HuH-7 (cell line): ENCODE results near the gene ELF1.
"Not testable (repeated sequence)": the region's sequence is repeated elsewhere in the genome, so short reads cannot be mapped to it uniquely, and the experiment has no call there.

Experiments used
- DNase-seq: peaks from one replicate; pipeline ENCODE4 v3.0.0; 2011; ENCODE audit warnings: low spot score

Gene ELF1

DNA sequence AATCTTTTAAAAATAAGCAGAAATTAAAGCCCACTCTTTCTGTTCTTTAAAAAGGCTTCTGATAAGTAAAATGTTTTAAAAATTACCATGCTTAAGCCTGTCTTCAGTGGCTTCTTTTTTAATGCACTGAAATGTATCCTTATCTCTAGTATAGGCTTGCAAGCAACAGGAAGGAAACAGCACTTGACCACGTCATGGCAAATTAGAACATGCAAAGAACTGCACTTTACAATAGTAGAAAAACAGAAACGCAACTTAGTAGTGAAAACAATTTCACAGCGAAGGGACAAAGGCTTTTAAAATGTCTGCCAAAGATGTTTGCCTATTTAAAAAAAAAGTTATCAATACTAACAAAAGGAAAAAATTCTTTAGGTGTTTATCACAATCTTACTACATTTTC is 36.3 kb downstream of the ELF1 start:
- DNase-seq: no peak

DNA sequence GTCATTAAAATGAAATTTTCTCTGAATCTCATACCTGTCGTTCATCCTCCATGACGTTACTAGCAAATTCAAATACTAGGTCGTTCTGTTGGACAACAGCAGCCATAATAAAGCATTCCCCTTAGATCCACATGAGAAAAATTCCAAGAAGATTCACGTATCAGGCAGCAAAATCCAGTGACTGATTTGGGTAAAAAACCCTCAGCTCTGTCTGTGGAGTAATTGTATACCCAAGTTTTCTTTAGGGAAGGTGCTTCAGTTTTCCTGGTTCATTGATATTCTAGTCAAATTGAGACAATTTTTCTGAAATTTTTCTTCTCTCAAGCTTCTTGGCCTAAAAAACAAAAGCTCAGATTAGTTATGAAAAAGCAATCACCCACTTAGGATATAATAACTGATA is 37.2 kb downstream of the ELF1 start:
- DNase-seq: no peak

DNA sequence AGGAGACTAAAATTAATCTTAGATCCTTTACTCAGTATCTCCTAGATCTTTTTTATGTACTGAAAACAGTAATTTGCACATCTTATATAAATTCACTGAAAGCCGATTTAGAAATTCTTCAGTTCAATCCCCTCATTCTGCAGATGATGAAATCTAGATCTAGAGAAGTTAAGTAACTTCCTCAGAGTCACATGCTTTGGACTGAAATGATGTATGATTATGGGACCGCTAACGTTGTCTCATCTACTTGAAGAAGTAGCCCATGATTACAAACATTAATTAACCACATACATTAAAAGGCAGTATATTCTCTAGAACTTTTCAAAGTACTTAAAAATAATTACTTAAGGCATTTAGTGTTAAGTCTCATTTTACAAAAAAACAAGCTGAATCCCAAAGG is 37.8 kb downstream of the ELF1 start:
- no peak for DNase-seq

DNA sequence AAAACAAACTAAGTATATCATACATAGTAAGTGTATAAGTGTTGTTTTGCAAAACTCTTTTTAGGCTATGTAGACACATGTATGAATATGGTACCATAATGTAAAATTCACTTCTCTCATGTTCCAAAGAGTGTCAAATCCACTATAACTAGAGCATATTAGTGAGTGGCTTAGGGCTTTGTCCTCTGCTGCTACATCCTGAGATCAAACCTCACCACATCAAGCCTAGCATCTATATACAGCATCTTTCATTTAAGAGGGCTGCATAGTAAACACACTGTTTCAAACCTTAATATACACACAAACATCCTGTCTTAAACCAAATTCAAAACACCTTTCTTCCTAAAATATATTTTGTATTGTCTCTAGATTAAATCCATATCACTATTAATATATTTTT is 38.7 kb downstream of the ELF1 start:
- no peak for DNase-seq

DNA sequence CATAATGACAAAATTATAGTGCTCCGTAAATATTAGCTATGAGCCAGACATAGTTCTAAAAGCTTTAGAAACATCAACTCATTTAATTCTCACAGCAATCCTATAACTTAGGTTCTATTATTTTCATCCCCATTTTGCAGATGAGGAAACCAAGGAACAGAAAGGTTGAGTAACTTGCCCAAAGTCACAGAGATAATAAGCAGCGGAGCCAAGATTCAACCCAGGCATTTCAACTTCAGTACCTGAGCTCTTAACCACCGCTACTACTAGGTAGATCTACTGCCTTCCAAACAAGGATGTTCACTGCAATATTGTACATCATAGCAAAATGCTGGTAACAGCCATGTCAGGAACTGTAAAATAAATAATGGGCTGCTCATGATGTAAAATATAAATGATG is 39.9 kb downstream of the ELF1 start:
- no peak for DNase-seq

DNA sequence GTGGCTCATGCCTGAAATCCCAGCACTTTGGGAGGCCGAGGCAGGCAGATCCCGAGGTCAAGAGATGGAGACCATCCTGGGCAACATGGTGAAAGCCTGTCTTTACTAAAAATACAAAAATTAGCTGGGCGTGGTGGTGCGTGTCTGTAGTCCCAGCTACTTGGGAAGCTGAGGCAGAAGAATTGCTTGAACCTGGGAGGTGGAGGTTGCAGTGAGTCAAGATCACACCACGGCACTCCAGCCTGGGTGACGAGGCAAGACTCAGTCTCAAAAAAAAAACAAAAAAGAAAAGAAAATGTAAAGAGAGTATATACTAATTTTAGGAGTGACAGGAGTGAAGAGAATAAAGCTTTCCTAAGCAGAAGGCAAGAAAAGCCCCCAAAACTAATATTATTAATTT is 41.0 kb downstream of the ELF1 start:
- not testable (repeated sequence) for DNase-seq

DNA sequence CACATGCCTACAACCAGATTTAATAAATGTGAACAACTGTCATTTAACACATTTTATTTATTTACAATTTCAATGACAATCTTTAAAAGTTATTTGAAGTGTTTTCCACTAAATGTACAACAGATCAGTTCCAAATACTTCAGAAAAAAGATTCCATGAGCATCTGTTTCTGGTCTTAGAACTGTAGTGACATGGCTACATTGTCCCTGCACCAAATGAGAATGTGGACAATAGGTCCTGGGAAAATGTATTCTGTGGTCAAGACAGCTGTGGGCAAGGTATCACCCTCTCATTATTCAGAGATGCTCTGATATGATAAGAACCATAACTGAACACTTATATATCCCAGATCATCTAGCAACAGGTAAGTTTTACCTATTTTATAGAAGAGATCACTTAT is 43.7 kb downstream of the ELF1 start:
- no peak for DNase-seq

DNA sequence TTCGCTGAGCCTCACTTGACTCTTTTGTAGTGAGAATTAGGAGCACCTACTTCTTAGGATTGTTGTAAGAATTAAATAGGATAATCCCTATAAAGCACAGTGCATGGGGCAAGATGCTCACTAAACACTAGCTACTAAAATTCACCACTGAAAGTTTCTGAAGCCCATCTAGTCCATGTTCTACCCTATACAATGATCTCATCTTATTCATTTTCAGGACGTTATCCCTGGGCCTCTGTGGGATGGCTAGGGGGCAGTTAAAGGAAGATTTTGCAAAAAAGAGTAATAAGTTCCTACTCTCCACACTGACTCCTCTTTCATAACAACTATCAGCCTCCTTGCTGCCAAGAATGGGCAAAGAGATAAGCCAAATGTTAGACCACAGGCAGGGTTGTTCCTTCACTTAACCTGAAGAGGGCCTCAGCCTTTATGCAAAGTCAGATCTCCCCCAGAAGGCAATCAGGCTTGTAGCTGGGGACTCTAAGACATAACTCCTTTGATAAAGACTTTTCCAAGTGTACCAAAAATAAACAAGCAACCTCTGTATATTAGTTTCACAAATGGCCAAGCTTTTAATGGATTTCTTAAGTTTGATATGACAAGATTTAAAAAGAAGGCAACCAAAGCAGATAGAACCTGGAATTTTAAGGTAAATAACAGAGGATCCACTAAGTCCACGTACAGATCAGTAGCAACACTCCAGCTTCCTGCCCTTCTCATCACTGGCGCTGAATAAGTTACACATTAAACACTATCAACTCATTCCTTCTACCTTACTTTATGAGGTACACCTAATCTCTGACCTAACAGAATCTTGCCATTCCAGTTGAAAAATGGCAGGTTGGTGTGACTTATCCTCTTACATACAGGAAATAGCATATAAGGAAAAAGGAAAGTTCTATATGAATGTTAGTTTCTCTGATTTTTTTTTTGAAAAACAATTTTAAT is 44.4 kb downstream of the ELF1 start:
- DNase-seq: peak; percentile 20

DNA sequence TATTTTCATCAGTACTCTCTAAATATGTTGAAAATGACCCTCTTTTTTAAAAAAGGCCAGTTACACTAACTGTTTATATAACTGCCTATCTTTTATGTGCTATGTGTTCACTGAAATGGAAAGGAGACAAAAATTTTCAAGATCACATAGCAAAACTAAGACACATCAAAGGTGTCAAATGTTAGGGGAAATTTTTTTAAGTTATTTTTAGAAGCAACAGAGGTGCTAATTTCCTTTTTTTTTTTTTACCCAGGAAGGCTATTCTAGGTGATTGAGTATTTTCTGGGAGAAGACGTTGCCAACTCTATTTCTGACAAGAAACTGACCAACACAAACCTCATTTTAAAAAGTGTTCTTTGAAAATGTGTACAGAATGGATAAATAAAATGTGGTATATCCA is 45.7 kb downstream of the ELF1 start:
- no peak for DNase-seq

DNA sequence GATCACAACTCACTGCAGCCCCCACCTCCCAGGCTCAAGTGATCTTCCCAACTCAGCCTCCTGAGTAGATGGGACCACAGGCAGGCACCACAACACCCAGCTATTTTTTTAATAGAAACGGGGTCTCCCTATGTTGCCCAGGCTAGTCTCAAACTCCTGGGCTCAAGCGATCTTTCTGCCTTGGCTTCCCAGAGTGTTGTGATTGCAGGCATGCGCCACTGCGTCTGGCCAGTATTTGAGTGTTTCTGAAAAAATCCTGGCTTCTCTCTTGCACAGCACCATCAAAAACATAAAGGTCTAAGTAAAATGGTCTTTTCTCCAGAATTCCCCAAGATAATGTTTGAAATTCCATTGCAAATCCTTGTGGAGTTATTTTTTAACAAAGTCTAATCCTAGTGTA is 47.8 kb downstream of the ELF1 start:
- DNase-seq: no peak

DNA sequence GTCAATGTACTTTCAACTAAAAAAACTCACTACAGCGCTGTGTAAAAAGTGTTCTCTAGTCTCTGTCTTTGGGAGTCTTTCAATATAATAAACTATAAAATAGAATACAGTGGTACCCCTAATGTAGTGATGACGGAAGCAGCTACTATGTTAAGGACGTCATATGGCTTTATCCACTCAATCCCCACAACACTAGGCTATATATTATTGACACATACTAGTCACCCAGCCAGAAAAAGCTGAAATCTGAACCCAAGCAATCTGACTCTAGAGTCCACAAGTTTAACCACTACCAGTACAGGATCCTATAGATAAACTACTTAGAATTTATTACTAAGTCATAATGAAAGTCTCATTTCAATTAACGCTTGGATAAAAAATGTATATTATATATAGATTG is 48.3 kb downstream of the ELF1 start:
- no peak for DNase-seq

DNA sequence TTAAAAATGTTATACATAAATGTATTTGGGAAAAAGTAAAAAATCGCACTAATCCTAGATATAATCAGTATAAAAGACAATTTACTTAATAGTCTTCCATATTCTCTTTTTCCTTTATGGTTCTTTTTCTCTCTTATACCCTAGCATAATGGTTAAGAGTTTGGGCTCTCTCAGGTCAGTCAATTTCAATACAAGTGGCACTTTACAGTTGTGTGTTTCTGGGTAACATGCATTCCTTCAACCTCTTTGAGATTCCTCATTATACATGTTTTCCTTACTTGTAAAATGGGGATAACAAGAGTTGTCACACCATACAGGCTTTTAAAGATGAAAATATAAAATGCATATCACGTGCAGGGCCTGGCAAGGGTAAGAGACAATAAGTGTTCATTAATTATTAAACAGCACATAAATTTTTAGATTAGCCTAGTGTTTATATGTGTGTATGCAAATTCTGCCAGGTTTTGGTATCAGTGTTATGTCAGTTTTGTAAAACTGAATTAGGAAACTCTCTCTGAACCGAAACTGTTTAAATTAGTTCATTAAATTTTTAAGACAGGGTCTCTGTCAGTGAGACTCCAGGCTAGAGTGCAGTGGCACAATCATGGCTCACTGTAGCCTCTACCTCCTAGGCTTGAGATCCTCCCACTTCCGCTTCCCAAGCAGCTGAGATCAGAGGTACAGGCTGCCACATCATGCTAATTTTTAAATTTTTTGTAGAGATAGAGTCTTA is 49.8 kb downstream of the ELF1 start:
- DNase-seq: no peak

DNA sequence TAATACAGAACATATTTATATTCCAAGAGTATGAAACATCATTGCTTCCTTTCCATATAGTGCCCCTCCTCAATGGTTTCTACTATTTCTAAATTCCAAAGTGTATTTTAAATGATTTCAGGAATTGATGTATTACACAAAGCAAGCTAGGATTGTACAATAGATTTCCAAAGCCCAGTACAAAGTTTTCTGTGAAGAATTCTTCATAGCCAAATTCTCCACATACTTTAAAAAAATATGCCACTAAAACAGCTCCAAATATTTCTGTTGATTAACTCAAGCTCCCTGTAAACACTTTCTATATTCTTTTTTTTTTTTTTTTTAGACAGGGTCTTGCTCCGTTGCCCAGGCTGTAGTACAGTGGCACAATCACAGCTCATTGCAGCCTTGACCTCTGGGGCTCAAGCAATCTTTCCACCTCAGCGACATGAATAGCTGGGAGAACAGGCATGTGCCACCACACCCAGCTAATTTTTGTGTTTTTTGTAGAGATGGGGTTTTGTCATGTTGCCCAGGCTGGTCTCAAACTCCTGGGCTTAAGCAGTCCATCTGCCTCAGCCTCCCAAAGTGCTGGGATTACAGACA is 50.6 kb downstream of the ELF1 start:
- no peak for DNase-seq

DNA sequence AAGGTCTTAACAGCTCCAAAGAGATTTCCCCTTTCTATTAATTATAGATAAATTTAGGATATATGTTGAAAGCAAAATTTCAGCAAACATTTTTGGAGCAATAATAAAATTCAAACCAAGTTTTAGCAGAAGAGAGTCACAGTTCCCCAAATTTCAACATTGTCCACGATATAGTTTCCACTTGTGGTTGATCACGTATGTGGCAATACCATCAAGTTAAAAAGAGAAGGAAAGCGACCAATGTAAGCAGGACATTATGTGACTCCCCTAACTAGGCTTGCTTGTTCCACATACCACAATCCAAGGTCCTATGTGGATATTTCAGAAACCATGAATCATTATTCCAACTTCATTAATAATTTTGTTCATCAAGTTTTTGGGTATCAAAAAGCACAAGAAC is 52.8 kb downstream of the ELF1 start:
- DNase-seq: no peak

DNA sequence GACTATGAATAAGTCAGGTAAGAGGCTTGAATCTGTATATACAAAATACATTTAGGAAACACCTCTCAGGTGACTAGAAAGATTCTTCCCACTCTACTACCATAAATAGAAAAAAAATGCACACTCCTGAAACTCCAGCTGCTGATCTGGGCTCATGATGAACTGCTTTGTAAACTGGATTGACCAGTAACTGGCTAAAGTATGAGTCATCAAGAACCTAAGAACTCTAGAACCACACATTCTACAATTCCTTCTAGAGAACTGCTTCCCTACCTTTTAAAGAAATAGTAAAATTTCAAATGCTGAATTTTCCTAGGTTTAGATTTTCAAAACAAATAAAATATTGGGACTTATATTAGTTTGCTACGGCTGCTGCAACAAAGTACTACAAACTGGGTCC is 55.2 kb downstream of the ELF1 start:
- no peak for DNase-seq

DNA sequence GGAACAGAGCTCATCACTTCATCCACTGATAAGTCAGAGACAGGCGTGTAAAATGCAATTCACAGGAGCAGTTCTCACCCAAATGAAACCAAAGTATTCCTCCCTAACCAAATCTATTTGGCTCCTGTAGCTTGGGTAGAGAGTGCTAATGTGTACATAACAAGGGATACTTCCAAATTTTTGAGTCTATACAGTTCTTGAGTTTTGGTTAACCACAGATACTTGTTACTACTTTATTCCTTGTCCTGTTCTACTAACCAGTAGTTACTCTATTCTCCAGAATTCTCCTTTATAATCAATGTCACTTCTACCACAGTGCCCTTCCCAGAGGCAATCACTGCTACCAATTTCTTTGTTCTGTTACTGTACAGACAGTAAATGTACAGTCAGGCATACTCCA is 57.3 kb downstream of the ELF1 start:
- no peak for DNase-seq

DNA sequence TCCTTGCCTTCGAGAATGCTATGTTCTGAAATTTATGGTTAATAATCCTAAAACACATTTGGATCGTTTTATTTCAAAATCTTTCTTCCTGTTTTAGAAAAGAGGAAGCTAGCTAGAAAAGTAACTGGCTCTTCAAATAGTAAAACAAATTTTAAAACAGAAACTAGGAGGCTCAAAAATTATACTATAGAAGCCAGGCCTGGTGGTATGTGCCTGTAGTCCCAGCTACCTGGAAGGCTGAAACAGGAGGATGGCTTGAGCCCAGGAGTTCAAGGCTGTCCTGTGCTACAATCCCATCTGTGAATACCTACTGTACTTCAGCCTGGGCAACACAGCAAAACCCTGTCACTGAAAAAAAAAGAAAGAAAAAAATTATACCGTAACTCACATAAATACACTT is 57.9 kb downstream of the ELF1 start:
- no peak for DNase-seq

DNA sequence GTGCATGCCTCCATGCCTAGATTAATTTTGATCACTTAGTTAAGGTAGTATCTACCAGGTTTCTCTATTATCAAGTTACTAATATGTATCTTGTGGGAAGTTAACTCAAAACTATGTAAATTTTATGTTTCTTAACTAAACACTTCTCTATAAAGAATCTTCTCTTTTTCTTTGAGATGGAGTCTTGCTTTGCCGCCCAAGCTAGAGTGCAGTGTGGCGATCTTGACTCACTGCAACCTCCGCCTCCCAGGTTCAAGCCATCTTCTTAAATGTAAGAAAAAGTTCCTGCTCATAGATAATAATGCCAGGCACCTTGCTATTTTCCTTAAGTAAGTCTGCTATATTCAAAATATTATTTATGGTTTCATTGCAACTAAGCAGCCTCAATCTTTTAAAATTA is 58.4 kb downstream of the ELF1 start:
- no peak for DNase-seq

DNA sequence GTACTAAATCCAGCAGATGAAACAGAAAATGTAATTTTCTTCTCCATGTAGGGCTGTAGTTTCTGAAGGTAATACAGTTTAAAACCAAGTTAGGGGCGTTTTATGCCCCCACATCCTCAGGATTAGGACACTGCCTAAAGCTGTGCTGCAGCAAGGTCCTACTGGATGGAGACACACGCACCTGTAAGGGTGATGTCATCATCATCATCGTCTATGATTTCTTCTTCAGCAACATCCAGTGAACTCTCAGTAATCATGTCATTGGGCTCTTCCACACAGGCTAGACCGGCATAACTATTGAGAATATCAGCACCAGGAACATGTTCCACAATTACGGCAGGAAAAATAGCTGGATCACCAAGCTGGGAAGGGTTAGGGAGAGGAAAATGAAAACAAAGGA is 60.5 kb downstream of the ELF1 start:
- no peak for DNase-seq

DNA sequence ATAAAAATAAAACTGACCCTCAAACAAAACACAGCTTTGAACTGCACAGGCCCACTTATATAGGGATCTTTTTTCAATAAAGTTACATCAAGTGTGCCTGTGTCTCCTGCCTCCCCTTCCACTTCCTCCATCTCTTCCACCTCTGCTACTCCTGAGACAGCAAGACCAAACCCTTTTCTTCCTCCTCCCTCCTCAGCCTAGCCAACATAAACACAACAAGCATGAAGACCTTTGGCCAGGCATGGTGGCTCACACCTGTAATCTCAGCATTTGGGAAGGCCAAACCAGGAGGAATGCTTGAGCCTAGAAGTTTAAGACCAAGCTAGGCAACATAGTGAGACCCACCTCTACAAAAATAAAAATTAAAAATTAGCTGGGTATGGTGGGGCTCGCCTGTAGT is 72.6 kb downstream of the ELF1 start:
- no peak for DNase-seq

DNA sequence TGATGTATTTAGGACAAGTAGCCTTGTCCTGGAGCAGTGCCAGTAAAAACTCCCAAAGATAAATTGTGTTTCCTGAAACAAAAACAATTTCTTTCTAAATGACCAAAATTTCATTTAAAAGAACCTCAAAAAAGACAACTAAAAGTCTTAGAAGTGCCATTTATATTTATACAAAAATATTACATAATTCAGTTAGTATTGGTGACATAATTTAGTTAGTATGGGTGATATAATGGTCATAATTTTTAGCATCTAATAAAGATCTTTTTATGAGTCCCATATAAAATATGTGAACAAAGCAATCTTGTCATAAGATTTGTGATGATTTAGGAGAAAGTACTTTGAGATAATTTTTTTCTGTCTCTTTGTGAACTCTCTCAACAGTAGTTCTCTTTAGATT is 76.0 kb downstream of the ELF1 start:
- DNase-seq: no peak

DNA sequence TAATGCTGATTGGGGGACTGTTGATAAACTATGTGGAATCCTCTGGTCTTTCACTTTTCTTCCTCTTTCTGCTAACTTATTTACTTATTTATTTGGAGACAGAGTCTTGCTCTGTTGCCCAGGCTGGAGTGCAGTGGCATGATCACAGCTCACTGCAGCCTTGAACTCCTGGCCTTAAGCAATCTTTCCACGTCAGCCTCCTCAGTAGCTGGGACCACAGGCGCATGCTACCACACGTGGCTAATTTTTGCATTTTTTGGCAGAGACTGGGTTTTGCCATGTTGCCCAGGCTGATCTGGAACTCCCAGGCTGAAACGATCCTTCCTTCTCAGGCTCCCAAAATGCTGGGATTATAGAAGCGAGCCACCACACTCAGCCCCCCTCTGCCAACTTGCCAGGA is 77.5 kb downstream of the ELF1 start:
- no peak for DNase-seq

DNA sequence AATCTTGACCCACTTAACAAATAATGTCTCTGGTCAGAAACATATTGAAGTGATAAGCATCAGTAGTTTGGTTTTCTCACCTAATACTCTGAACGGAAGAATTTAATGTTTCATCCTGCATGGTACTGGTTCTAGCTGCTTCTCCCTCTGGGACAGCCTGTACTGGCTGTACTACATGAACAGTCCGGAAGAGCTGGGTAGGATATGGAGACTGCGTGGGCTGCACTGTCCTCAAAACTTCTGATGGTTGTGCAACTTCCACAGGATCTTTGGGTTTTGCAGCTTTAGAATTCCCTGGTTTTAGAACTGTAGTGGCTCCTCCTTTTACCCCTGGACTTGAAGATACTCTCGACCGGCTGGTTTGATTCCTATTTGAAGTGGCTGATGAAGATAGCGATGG is 78.3 kb downstream of the ELF1 start:
- DNase-seq: no peak
